PC-3 (cell line): ENCODE measurements around the gene FGG.

ENCODE experiments used
- EZH2phosphoT487 ChIP-seq: fragments of 300-600 bp; sonication (generic); IDR thresholded peaks from 2 replicates; pipeline ENCODE4 v1.6.1; 2018; ENCODE audit warnings: mild to moderate bottlenecking, antibody characterized with exemption, low read length, borderline replicate concordance
- TF ChIP-seq, protein P1 (sequence below): fragments of 300-600 bp; sonication (generic); conservative IDR thresholded peaks from 2 replicates; pipeline ENCODE4 v1.5.1; 2017; ENCODE audit warnings: antibody characterized with exemption, low read depth, mild to moderate bottlenecking, low read length

DNA sequence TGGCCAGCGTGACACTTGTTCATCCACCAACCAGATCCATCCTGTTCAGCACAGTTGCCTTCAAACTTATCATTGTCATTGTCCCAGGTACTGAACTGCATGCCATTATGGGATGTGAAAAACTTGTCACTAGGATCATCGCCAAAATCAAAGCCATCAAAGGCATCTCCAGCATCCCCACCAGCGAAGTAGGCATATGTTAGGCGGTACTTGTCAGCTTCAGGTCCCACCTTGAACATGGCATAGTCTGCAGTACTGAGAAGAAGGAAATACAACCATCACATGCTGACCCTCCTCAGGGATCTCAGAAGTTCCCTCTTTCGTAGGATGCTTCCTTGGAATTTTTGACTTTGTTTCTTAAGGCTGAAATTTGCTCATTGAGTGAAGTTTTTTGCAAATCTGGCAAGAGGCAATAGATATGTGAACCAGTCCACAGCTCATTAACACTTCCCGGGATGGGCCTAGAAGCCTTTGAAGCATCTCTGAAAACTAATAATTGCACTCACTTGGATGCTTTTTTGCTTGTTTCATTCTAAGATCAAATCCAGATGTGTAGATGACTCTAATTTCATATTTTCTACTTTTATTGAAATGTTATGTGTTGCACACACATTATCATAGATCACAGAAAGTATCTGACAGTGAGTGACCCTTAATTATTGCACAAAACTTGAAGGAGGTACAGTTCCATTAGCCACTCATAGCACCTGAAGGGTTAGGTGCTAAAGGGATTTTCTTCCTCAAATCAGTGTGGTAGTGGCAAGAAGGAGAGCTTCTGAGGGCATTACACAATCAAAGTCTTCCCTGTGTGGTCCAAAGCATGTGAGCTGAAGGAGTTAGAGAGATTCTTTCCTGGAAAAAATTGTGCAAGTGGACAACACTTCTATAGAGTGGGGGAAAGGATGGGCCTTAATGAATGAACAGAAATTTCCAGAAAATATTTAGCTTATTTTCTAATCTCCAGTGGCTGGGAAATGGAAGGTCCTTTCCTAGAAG, 5.4 kb downstream of the FGG start:
- TF ChIP-seq, protein P1, sequence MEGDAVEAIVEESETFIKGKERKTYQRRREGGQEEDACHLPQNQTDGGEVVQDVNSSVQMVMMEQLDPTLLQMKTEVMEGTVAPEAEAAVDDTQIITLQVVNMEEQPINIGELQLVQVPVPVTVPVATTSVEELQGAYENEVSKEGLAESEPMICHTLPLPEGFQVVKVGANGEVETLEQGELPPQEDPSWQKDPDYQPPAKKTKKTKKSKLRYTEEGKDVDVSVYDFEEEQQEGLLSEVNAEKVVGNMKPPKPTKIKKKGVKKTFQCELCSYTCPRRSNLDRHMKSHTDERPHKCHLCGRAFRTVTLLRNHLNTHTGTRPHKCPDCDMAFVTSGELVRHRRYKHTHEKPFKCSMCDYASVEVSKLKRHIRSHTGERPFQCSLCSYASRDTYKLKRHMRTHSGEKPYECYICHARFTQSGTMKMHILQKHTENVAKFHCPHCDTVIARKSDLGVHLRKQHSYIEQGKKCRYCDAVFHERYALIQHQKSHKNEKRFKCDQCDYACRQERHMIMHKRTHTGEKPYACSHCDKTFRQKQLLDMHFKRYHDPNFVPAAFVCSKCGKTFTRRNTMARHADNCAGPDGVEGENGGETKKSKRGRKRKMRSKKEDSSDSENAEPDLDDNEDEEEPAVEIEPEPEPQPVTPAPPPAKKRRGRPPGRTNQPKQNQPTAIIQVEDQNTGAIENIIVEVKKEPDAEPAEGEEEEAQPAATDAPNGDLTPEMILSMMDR, result no peak
- TF ChIP-seq EZH2phosphoT487, result no peak
